GM18505 (cell line): ENCODE results near the gene MGAT5.
A peak's percentile ranks its signal among the peaks of the same experiment; 100 is the strongest.

Experiments used
- ATAC-seq: cut with Tn5 transposase; IDR thresholded peaks from one replicate; pipeline ENCODE4 v1.9.1; 2021; ENCODE audit not compliant: unreplicated experiment
- POLR2A ChIP-seq: IDR thresholded peaks from 4 replicates; pipeline ENCODE4 v1.6.1; 2011; ENCODE audit warnings: borderline replicate concordance; ENCODE audit not compliant: insufficient read depth, insufficient read length; ENCODE audit errors: extremely low read depth

Gene MGAT5

DNA sequence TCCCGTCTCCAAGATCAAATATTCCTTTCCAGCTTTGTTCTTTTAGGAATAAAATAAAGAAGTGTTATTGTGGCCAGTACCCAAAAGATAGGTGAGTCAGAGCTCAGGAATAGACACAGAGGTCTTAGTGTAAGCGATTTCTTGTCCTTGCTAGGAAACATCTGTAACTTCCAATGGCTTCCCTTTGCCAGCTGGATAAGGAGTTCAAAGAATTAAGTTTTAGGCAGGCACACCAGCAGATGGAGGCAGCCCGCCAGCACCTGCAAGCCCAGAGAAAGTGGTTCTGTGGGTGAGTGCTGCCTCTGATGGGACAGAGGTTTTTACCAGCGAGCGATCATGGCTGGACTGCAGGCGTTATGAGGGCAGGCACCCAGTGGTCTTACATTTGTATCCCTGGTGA is 125.4 kb downstream of the MGAT5 start:
- no peak for ATAC-seq
- no peak for TF ChIP-seq POLR2A

- no peak for TF ChIP-seq POLR2A
- ATAC-seq, result no peak
These were observed 125.8 kb downstream of the MGAT5 start for GRCh38 chr2:134379722-134380121.

GRCh38 chr2:134381141-134381540 is 127.3 kb downstream of the MGAT5 start:
- ATAC-seq, result no peak
- no peak for TF ChIP-seq POLR2A

DNA sequence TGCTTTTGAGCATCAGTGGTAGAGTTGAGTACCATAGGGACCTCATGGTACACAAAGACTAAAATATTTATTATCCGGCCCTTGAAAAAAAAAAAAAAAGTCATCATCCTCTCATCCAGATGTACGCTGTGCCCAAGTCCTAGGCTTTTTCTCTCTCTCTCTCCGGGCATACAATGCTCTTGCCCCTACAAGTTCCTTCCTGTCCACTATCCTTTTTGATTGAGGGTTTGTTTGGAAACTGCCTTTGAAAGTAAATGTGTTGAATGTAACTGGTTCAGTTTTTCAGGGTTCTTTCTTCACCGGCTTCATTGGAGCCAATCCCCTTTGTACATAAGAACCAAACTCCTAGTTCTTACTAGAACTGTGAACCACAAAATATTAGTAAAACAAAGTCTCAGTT is 130.3 kb downstream of the MGAT5 start:
- TF ChIP-seq POLR2A, result no peak
- no peak for ATAC-seq

DNA sequence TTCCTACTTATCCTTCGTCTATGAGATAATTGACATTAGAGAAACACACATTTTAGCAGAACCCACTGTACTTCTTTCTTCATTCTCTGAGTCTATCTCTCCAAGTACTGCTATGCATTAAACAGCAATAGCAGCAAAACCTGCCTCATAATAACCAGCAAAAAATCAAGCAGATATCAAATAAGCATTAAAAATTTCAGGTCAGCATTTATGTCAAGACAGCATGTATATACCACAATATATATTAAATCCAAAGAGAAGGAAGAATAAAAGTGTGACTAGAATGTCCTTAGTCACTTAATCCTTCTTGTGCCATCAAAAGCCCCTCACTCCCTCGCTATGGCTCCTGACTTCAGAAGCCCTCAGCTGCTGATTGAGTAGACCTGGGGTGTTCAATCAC is 131.3 kb downstream of the MGAT5 start:
- no peak for ATAC-seq
- no peak for TF ChIP-seq POLR2A

- no peak for TF ChIP-seq POLR2A
- no peak for ATAC-seq
These were observed 132.4 kb downstream of the MGAT5 start for GRCh38 chr2:134386310-134386709.

DNA sequence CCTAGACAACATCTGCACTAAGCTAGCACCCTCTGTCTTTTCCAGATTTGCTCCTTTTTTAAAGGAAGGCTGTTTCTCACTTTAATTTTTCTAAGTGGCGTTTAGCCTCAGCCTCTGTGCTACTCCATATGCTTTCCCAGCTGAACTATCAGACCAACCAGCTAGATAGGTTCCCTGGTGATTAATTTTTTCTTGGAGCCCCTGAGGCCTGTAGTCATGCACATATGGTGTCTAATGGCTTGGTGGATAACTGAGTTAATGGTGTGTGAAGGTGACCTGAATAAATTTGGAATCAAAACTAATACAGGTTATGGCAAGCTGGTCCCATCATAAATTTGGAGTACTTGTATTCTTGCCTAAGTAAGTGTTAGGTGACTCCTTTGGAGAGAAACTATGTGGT is 135.5 kb downstream of the MGAT5 start:
- no peak for ATAC-seq
- TF ChIP-seq POLR2A, result no peak

GRCh38 chr2:134391751-134392160 is 137.9 kb downstream of the MGAT5 start:
- peak; percentile 83 for ATAC-seq
- no peak for TF ChIP-seq POLR2A

DNA sequence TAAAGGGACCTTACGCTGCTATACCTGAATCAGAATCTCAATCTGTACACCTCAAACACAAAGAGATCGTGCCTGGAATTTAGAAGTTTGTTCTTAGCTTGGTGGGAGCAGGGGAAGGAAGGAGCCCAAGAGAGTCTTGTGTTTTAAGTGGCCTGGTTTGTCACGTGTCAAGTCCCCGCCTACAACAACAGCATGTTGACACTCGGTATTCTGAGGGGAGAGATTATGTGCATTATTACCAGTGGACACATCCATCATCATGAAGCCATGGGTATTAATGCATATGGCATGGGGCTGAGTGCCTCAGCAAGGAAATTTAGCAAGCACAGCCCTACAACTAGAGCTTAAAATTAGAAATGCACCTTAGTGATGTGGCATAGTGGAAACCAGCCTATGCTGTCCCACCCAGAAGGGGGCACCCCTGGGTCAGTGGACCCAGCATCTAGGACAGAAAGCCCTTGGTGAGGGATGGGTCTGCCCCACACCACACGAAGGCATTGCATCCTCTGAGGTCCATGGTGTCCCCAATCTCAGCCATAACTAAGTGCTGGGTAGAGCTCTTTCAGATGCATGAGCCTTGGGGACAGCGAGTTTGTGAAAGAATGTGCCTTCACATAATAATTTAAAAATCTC is 138.7 kb downstream of the MGAT5 start:
- ATAC-seq, result no peak
- no peak for TF ChIP-seq POLR2A

GRCh38 chr2:134393075-134393461 is 139.2 kb downstream of the MGAT5 start:
- ATAC-seq, result no peak
- no peak for TF ChIP-seq POLR2A

DNA sequence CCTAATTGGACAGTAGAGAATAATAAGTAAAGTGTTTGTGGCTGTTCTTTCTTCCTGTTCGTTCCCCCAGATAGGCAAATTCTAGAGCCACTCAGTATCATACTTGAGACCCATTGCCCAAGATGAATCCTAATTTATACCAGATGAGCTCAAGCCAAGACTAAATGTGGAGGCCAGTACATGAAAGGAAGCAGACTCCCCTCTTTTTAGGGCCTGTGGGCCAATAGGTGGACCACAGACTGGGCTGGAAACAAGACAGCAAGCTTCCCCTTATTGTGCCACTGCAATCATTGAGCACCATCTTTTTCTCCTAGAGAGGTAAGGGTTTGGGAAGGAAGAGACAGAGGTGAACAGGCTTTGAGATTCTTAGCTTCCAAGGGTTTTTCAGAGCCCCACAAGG is 141.9 kb downstream of the MGAT5 start:
- TF ChIP-seq POLR2A, result no peak
- no peak for ATAC-seq

GRCh38 chr2:134396493-134396892 is 142.6 kb downstream of the MGAT5 start:
- no peak for TF ChIP-seq POLR2A
- no peak for ATAC-seq

GRCh38 chr2:134397146-134397896 is 143.4 kb downstream of the MGAT5 start:
- TF ChIP-seq POLR2A, result no peak
- no peak for ATAC-seq

DNA sequence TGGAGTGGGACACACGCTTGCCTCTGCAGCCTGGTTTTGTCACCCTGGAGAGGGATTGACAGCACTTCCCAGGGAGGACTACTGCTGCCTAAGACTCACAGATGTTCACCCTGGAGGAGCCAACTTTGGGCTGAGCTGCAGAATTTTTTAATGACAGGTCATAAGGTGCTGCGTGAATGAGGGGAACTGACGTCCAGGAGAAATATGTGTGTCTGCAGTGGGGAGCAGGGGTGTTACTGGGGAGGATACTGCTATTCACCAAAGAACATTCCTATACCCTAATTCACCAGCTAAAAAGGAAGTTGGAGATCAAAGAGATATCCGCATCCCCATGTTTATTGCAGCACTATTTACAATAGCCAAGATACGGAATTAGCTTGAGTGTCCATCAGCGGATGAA is 144.4 kb downstream of the MGAT5 start:
- no peak for TF ChIP-seq POLR2A
- no peak for ATAC-seq
